Astrocyte of the spinal cord (primary cell): Measurements from ENCODE around the gene PRKAG3.
A peak's percentile ranks its signal among the peaks of the same experiment; 100 is the strongest.
"Not testable (repeated sequence)": the region's sequence is repeated elsewhere in the genome, so short reads cannot be mapped to it uniquely, and the experiment has no call there.

ENCODE experiments used
- DNase-seq: peaks from one replicate; pipeline ENCODE4 v3.0.0; 2011; ENCODE audit warnings: low read depth, low spot score
- H3K4me3 ChIP-seq: 2 replicates; pipeline ENCODE4 v1.5.1; 2011; ENCODE audit warnings: low read depth, mild to moderate bottlenecking, low read length, moderate library complexity
- in situ Hi-C: cut with HindIII; loops from 2 replicates; pipeline ENCODE4 v1.10.0; 2017; ENCODE audit warnings: low sequenced_read_pairs
- TF ChIP-seq, protein P1 (sequence below): IDR thresholded peaks from 2 replicates; pipeline ENCODE4 v1.5.1; 2012; ENCODE audit warnings: low read depth, mild to moderate bottlenecking, low read length, inconsistent platforms

Gene PRKAG3

DNA sequence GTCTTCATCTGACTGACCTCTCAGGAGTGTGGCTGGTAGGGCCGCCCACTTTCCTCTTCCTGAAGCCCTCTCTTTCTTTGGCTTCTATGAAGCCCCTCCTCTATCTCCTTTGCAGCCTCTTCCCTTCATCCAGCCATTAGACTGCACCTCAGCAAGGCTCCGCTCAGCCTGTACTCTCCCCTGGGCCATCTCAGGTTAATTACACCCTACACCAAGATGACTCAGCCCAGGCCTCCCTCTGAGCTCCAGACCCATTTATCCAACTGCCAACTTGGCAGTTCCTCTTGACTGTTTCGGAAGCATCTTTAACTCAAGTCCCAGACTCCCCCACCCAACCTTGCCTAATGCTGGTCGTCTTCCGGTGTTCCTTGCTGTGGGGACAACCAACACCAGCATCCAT lies 22.2 kb upstream of the PRKAG3 start:
- no peak overlapping the region for H3K4me3 ChIP-seq
- peak; percentile 16 for DNase-seq
- TF ChIP-seq, protein P1, sequence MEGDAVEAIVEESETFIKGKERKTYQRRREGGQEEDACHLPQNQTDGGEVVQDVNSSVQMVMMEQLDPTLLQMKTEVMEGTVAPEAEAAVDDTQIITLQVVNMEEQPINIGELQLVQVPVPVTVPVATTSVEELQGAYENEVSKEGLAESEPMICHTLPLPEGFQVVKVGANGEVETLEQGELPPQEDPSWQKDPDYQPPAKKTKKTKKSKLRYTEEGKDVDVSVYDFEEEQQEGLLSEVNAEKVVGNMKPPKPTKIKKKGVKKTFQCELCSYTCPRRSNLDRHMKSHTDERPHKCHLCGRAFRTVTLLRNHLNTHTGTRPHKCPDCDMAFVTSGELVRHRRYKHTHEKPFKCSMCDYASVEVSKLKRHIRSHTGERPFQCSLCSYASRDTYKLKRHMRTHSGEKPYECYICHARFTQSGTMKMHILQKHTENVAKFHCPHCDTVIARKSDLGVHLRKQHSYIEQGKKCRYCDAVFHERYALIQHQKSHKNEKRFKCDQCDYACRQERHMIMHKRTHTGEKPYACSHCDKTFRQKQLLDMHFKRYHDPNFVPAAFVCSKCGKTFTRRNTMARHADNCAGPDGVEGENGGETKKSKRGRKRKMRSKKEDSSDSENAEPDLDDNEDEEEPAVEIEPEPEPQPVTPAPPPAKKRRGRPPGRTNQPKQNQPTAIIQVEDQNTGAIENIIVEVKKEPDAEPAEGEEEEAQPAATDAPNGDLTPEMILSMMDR: no peak
- in situ Hi-C loops: no loop called here

DNA sequence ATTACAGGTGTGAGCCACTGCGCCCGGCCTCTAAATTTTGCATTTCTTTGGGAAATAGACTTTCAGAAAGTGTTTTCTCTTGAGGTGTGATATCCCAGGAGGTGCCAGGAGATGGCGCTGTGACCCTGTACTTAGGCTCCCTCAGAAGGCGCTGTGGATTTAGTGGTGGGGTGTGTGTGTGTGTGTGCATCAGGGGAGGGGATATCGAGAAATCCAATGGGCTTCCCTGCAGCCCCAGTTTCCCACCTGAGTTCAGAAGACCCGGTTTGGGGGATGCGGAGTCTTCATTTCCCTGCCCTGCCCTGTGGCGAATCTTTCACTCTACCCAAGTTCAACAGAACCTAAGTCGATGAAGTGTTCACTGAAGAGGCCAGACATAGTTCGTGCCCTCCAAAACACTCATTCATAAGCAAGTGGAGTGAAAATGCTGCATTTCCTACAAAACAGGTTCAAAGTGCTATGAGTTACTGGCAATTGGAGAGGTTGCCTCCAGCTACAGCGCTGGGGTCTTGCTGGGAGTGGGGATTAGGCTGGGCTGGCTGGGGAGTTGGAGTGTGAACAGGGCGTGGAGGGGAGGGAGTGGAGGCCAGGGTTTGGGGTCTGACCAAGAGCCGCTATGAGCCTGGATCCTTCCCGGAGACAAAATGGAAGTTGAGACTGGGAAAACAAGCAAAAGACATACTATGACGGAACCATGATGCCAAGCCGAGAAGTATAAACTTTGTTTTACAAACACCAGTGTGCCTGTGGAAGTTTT lies 21.5 kb upstream of the PRKAG3 start:
- TF ChIP-seq, protein P1: peak; percentile 83
- peak; percentile 55 for DNase-seq
- in situ Hi-C loops: no loop called here
- no peak overlapping the region for H3K4me3 ChIP-seq

DNA sequence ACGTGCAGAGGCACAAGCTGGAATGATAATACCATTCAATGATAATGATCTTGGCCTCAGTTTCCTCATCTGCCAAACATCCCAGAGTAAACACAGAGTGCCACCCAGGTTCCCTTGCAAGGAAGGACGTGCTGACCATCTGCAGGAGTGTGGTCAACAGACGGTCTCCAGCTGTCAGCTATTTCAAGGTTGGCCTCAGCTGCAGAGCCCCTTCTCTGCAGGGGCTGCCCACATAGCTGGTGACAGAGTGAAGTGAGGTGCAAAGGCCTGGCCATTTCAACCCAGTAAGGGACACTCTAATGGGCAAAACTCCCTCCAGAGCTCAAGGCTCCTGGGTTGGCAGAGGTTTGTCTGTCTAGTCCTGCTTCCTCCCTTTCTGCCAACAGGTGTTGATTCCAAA lies 19.7 kb upstream of the PRKAG3 start:
- TF ChIP-seq, protein P1: no peak
- DNase-seq: no peak
- in situ Hi-C loops: no loop called here
- no peak overlapping the region for H3K4me3 ChIP-seq

DNA sequence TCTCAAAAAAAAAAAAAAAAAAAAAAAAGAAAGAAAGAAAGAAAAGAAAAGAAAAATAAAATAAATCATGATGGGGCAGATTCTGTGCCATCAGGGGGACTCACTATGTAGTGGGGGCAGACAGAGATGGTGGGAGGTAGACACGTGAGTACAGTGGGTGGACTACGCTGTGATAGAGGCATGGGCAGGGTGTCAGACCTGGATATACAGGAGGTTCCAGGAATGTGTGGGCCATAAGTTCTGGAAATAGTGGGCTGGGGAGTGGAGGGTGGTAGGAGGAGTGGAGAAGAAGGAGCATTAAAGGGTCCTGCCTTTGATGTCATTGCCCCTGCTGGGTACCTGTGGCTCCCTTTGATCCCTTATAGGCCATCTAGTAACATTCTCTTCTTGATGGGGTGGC lies 19.2 kb upstream of the PRKAG3 start:
- TF ChIP-seq, protein P1: no peak
- H3K4me3 ChIP-seq: no peak overlapping the region
- in situ Hi-C loops: no loop called here
- no peak for DNase-seq

DNA sequence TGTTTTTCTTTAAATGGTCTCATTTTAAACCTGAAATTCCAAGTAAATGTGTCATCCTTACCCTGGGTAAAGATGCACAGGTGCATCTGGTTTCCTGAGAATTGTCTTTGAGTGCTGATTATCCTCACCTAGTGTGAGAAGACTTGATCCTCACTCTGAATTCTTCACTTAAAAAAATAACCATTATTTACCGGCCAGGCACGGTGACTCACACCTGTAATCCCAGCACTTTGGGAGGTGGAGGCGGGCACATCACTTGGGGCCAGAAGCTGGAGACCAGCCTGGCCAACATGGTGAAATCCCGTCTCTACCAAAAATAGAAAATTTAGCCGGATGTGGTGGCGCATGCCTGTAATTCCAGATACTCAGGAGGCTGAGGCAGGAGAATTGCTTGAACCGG lies 18.1 kb upstream of the PRKAG3 start:
- H3K4me3 ChIP-seq: no peak overlapping the region
- in situ Hi-C loops: no loop called here

DNA sequence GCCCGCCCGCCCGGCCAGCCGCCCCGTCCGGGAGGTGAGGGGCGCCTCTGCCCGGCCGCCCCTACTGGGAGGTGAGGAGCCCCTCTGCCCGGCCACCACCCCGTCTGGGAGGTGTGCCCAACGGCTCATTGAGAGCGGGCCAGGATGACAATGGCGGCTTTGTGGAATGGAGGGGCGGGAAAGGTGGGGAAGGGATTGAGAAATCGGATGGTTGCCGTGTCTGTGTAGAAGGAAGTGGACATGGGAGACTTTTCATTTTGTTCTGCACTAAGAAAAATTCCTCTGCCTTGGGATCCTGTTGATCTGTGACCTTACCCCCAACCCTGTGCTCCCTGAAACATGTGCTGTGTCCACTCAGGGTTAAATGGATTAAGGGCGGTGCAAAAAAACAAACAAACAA lies 15.4 kb upstream of the PRKAG3 start:
- DNase-seq, H3K4me3 ChIP-seq, in situ Hi-C loops: not testable (repeated sequence)

More for the DNA sequence above, 18.1 kb upstream of the PRKAG3 start:
- TF ChIP-seq, protein P1: no peak
- DNase-seq: no peak

DNA sequence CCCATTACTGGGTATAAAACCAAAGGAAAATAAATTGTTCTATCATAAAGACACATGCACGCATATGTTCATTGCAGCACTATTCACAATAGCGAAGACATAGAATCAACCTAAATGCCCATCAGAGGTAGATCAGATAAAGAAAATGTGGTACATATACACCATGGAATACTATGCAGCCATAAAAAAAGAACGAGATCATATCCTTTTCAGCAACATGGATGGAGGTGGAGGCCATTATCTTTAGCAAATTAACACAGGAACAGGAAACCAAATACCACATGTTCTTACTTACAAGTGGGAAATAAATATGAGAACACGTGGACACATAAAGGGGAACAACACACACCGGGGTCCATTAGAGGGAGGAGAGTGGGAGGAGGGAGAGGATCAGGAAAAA lies 12.7 kb upstream of the PRKAG3 start:
- DNase-seq, in situ Hi-C loops, H3K4me3 ChIP-seq: not testable (repeated sequence)

DNA sequence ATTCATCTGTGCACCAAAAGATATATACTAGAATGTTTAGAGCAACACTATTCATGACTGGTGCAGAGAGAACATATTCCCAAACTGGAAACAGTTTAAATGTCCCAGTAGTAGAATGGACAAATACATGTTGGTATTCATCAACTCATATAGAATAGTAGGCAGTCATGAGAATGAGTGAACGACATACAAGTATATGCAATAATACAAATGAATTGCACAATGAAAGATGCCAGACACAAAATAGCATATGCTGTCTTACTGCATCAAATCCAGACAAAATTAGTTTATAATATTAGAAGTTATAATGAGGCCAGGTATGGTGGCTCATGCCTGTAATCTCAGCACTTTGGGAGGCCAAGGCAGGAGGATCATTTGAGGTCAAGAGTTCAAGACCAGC lies 8.3 kb upstream of the PRKAG3 start:
- H3K4me3 ChIP-seq: no peak overlapping the region
- DNase-seq: no peak
- TF ChIP-seq, protein P1: no peak
- in situ Hi-C loops: no loop called here
